ENCODE measurements around the gene CEPT1.

The CEPT1 gene

GRCh38 chr1:111147948-111148347, 7.9 kb downstream of the CEPT1 start:
- DNase-seq: no peak

GRCh38 chr1:111148376-111148881, 8.4 kb downstream of the CEPT1 start:
- DNase-seq: no peak

GRCh38 chr1:111151838-111152237, 11.8 kb downstream of the CEPT1 start:
- no peak for DNase-seq

GRCh38 chr1:111154021-111154999, 14.3 kb downstream of the CEPT1 start:
- peak; percentile 16 for DNase-seq

GRCh38 chr1:111157431-111157830, 17.4 kb downstream of the CEPT1 start:
- DNase-seq: no peak

- DNase-seq: peak; percentile 77
These were observed 21.9 kb downstream of the CEPT1 start for GRCh38 chr1:111161843-111162487.

GRCh38 chr1:111162488-111162880, 22.5 kb downstream of the CEPT1 start:
- DNase-seq: no peak

- DNase-seq: no peak
These were observed 23.3 kb downstream of the CEPT1 start for GRCh38 chr1:111163363-111163762.

- DNase-seq: no peak
These were observed 24.1 kb downstream of the CEPT1 start for GRCh38 chr1:111164151-111164550.

GRCh38 chr1:111172463-111172862, 32.4 kb downstream of the CEPT1 start:
- no peak for DNase-seq

- no peak for DNase-seq
These were observed 34.0 kb downstream of the CEPT1 start for GRCh38 chr1:111174070-111174469.

GRCh38 chr1:111175349-111175748, 35.3 kb downstream of the CEPT1 start:
- DNase-seq: no peak

- DNase-seq: no peak
These were observed 36.7 kb downstream of the CEPT1 start for GRCh38 chr1:111176678-111177077.

- no peak for DNase-seq
These were observed 40.0 kb downstream of the CEPT1 start for GRCh38 chr1:111179968-111180533.

- DNase-seq: no peak
These were observed 42.0 kb downstream of the CEPT1 start for GRCh38 chr1:111182052-111182451.

GRCh38 chr1:111183308-111184069, 43.5 kb downstream of the CEPT1 start:
- DNase-seq: no peak

- no peak for DNase-seq
These were observed 44.6 kb downstream of the CEPT1 start for GRCh38 chr1:111184663-111185062.

GRCh38 chr1:111190931-111191451, 51.0 kb downstream of the CEPT1 start:
- no peak for DNase-seq

- DNase-seq: no peak
These were observed 51.5 kb downstream of the CEPT1 start for GRCh38 chr1:111191496-111191895.

GRCh38 chr1:111192074-111192473, 52.1 kb downstream of the CEPT1 start:
- DNase-seq: no peak

- no peak for DNase-seq
These were observed 52.9 kb downstream of the CEPT1 start for GRCh38 chr1:111192658-111193519.
